ENCODE measurements around the gene ADISSP. TPM values are rescaled to one million over a fixed set of nuclear protein-coding genes. Genes with fewer than 3 reads are reported as not detected.

ADISSP gene
- total and polyA plus RNA-seq, 2 of the 13 experiments (the other 11 are each of a cell fraction or from before 2014, with no cell fraction given) = 38.3 to 90.6 TPM

GRCh38 chr20:3798373-3798768 lies 30.8 kb upstream of the ADISSP start (continued):
- TF ChIP-seq IRF2 (CRISPR knock-in tag; IDR thresholded peaks at IDR 0.05) (peak; percentile 4; the same call in 1 of the 2 replicates), HNF1A (IDR thresholded peaks at IDR 0.05; ENCODE audit: low read depth) (no peak), HNF1A (CRISPR knock-in tag; IDR thresholded peaks at IDR 0.05; ENCODE audit: borderline replicate concordance) (no peak), HES4 (CRISPR knock-in tag; IDR thresholded peaks at IDR 0.05; ENCODE audit: borderline replicate concordance) (0 out of 2 replicates have a peak, but pooled peaks have one; percentile 28), REPIN1 (CRISPR knock-in tag; IDR thresholded peaks at IDR 0.05; ENCODE audit: borderline replicate concordance, low read depth) (0 out of 2 replicates have a peak, but pooled peaks have one; percentile 40), PHF21A (CRISPR knock-in tag; IDR thresholded peaks at IDR 0.05) (no peak), ZNF501 (CRISPR knock-in tag; IDR thresholded peaks at IDR 0.05) (peak; percentile 54; the same call in 1 of the 2 replicates), JUND (CRISPR knock-in tag; IDR thresholded peaks at IDR 0.05) (no peak), THAP9 (CRISPR knock-in tag; IDR thresholded peaks at IDR 0.05; ENCODE audit: borderline replicate concordance) (peak; percentile 10; the same call in 1 of the 2 replicates), ZNF609 (CRISPR knock-in tag; IDR thresholded peaks at IDR 0.05; ENCODE audit: borderline replicate concordance) (peak; percentile 40; the same call in 1 of the 2 replicates), ZNF335 (CRISPR knock-in tag; IDR thresholded peaks at IDR 0.05) (0 out of 2 replicates have a peak, but pooled peaks have one; percentile 40), ZGPAT (CRISPR knock-in tag; IDR thresholded peaks at IDR 0.05) (0 out of 2 replicates have a peak, but pooled peaks have one; percentile 32), WIZ (CRISPR knock-in tag; IDR thresholded peaks at IDR 0.05) (no peak), ZNF709 (CRISPR knock-in tag; IDR thresholded peaks at IDR 0.05) (0 out of 2 replicates have a peak, but pooled peaks have one; percentile 36)

Data from HepG2 (cell line).